Measurements from ENCODE around the gene RBM4. TPM values are rescaled to one million over a fixed set of nuclear protein-coding genes. Genes with fewer than 3 reads are reported as not detected.

Gene RBM4
- total RNA-seq, 1 experiment from 2014 or later: 272 TPM

DNA sequence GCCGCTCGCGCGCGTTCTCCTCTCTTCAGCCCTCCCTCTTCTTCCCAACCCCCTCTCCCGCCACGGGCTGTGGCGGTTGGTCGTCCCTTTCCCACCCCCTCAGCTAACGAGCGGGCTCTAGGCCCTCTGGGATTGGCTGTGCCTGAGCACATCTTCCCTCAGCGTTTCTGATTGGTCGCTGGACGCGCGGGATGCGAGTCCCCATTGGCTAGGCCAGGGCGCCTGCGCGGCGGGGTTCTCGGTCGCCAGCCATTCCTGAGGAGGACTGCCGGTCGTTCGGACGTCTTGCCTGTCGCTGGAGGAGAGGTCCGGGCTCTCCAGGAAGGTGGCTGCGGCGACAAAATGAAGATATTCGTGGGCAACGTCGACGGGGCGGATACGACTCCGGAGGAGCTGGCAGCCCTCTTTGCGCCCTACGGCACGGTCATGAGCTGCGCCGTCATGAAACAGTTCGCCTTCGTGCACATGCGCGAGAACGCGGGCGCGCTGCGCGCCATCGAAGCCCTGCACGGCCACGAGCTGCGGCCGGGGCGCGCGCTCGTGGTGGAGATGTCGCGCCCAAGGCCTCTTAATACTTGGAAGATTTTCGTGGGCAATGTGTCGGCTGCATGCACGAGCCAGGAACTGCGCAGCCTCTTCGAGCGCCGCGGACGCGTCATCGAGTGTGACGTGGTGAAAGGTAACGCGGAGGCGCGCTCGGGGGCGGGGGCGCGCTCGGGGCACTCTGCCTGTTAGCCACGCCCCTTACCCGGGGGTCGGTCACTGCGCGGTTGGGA lies 21.9 kb upstream of the RBM4 start, which contains the start of gene RBM14:
Gene RBM14 (plus strand): TSS at position 252 of the 776 bp plus-strand sequence. CDS start 91 bp downstream, at position 343.
- WGBS (ENCODE audit: extremely low coverage, insufficient read length, low lambda C conversion rate): no CpG with 5 or more reads among the region's 90 CpGs
- no peak within 1 kb of the TSS for H2AFZ ChIP-seq (ENCODE audit: low read length)
- peak within 1 kb of the TSS; percentile 97 to 98 for H3K4me3 Mint-ChIP-seq

More for the DNA sequence above, 21.9 kb upstream of the RBM4 start, which contains the start of gene RBM14:
- Mint-ChIP-seq H3K27me3 (ENCODE audit: low read depth) (no peaks in the 10 kb centered on the region), H3K36me3 (ENCODE audit: insufficient read depth in 1 of 3, low read depth in 3 of 3) (peaks cover 25 to 44% (median 38%) of the 10 kb centered on the region in 3 experiments), H3K4me1 (peaks cover 29 to 41% of the 10 kb centered on the region in 2 experiments), H3K27ac (peak within 1 kb of the TSS; percentile 99 to 100 (median 99)), H3K9me3 (no peaks in the 10 kb centered on the region; a peak in 2 of 5 replicates)
- Histone ChIP-seq H3K79me1 (ENCODE audit: insufficient read depth, low read depth, low read length, poor library complexity, severe bottlenecking) (peaks cover 6% of the 10 kb centered on the region), H4K5ac (ENCODE audit: insufficient read length, low read depth, low read length) (no peak within 1 kb of the TSS), H3K23ac (ENCODE audit: insufficient read length, low read depth, low read length) (no peak within 1 kb of the TSS), H4K20me1 (ENCODE audit: control insufficient read depth, insufficient read depth, insufficient read length) (no peaks in the 10 kb centered on the region), H3K9ac (ENCODE audit: extremely low read depth, insufficient read length, low read length) (peak within 1 kb of the TSS; percentile 91), H4K91ac (ENCODE audit: insufficient read length, low read depth, low read length) (no peak within 1 kb of the TSS), H3T11ph (ENCODE audit: low read length) (no peak within 1 kb of the TSS), H3K23me2 (ENCODE audit: insufficient read length, low read depth, low read length, poor library complexity, severe bottlenecking) (peaks cover 14% of the 10 kb centered on the region), H3K79me2 (ENCODE audit: insufficient read depth, low read length) (peaks cover 44% of the 10 kb centered on the region), H3K27me3 (ENCODE audit: insufficient read depth, low read length) (no peaks in the 10 kb centered on the region), H2BK12ac (ENCODE audit: insufficient read length, low read depth, low read length) (no peak within 1 kb of the TSS), H2BK20ac (ENCODE audit: low read depth, low read length, poor library complexity, severe bottlenecking) (no peak within 1 kb of the TSS), H3K9me3 (ENCODE audit: control insufficient read depth, low read depth, low read length) (no peaks in the 10 kb centered on the region), H3K4ac (ENCODE audit: low read depth, low read length) (no peak within 1 kb of the TSS; the same call in 1 of the 2 replicates), H2BK5ac (ENCODE audit: insufficient read length, low read length) (peak within 1 kb of the TSS; percentile 64), H2BK120ac (ENCODE audit: low read depth, low read length, poor library complexity, severe bottlenecking) (no peak within 1 kb of the TSS), H3K4me1 (ENCODE audit: insufficient read depth, low read length) (no peaks in the 10 kb centered on the region; the same call in 1 of the 2 replicates), H3K56ac (ENCODE audit: insufficient read length, low read depth, low read length) (peak within 1 kb of the TSS; percentile 41), H3K14ac (ENCODE audit: insufficient read depth, low read length) (peak within 1 kb of the TSS; percentile 98), H3K4me2 (ENCODE audit: insufficient read depth, insufficient read length, low read length) (peak within 1 kb of the TSS; percentile 86), H3K18ac (ENCODE audit: insufficient read length, low read depth, low read length) (peak within 1 kb of the TSS; percentile 99), H3K27ac (ENCODE audit: insufficient read length, low read depth, low read length) (peak within 1 kb of the TSS; percentile 40), H2BK15ac (ENCODE audit: low read depth, low read length) (no peak within 1 kb of the TSS), H4K8ac (replicated peaks; ENCODE audit: insufficient read length, low read depth, low read length) (no peak within 1 kb of the TSS), H2AK5ac (ENCODE audit: insufficient read length, low read length) (no peak within 1 kb of the TSS)
- TF ChIP-seq, protein P1, sequence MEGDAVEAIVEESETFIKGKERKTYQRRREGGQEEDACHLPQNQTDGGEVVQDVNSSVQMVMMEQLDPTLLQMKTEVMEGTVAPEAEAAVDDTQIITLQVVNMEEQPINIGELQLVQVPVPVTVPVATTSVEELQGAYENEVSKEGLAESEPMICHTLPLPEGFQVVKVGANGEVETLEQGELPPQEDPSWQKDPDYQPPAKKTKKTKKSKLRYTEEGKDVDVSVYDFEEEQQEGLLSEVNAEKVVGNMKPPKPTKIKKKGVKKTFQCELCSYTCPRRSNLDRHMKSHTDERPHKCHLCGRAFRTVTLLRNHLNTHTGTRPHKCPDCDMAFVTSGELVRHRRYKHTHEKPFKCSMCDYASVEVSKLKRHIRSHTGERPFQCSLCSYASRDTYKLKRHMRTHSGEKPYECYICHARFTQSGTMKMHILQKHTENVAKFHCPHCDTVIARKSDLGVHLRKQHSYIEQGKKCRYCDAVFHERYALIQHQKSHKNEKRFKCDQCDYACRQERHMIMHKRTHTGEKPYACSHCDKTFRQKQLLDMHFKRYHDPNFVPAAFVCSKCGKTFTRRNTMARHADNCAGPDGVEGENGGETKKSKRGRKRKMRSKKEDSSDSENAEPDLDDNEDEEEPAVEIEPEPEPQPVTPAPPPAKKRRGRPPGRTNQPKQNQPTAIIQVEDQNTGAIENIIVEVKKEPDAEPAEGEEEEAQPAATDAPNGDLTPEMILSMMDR (conservative IDR thresholded peaks at IDR 0.05): no peak
- peak; percentile 99 for DNase-seq
